GM19193 (cell line): Measurements from ENCODE around the gene IQCK.

Experiments used
- POLR2A ChIP-seq: IDR thresholded peaks from 4 replicates; pipeline ENCODE4 v1.6.1; 2011; ENCODE audit not compliant: insufficient read depth, insufficient read length; ENCODE audit errors: extremely low read depth

The IQCK gene

GRCh38 chr16:19899605-19899955 is 181.5 kb downstream of the IQCK start:
- no peak for TF ChIP-seq POLR2A

GRCh38 chr16:19901164-19901563 is 183.1 kb downstream of the IQCK start:
- no peak for TF ChIP-seq POLR2A

- no peak for TF ChIP-seq POLR2A
Measured at GRCh38 chr16:19907161-19907992, 189.3 kb downstream of the IQCK start.
